IPS DF 6.9 (cell line): ENCODE measurements around the gene SCGB1D4.

Experiments used
- DNase-seq: peaks from one replicate; pipeline ENCODE4 v3.0.0-alpha.2; 2013; ENCODE audit warnings: low read depth, low spot score
- H3K27ac ChIP-seq: one replicate; pipeline ENCODE4 v1.5.1; 2013; ENCODE audit warnings: low read length, control low read depth
- H3K27me3 ChIP-seq: 2 replicates; pipeline ENCODE4 v1.6.1; 2013; ENCODE audit warnings: mild to moderate bottlenecking, low read length; ENCODE audit not compliant: control insufficient read depth, insufficient read depth
- H3K36me3 ChIP-seq: 2 replicates; pipeline ENCODE4 v1.6.1; 2013; ENCODE audit warnings: low read length; ENCODE audit not compliant: control insufficient read depth, insufficient read depth
- H3K4me1 ChIP-seq: 2 replicates; pipeline ENCODE4 v1.6.1; 2013; ENCODE audit warnings: low read length; ENCODE audit not compliant: control insufficient read depth, insufficient read depth
- H3K4me3 ChIP-seq: 2 replicates; pipeline ENCODE4 v1.5.1; 2013; ENCODE audit warnings: mild to moderate bottlenecking, low read length
- H3K9me3 ChIP-seq: 2 replicates; pipeline ENCODE4 v1.6.1; 2013; ENCODE audit warnings: low read length, inconsistent platforms; ENCODE audit not compliant: control insufficient read depth, insufficient read depth
- WGBS: extraction: QIAGEN DNeasy Blood & Tissue Kit; methylation state at CpG from one replicate; pipeline ENCODE4 v1.1.7; 2013; ENCODE audit warnings: mixed read lengths, missing lambda C conversion rate; ENCODE audit not compliant: insufficient read length, insufficient coverage; 5-methylcytosine and 5-hydroxymethylcytosine counted together

SCGB1D4 gene

GRCh38 chr11:62280452-62280851 lies 18.4 kb downstream of the SCGB1D4 start:
- H3K4me1 ChIP-seq, result no peaks in the 10 kb centered on the region
- H3K9me3 ChIP-seq, result no peaks in the 10 kb centered on the region; the same call in 1 of the 2 replicates
- no peaks in the 10 kb centered on the region for H3K27me3 ChIP-seq
- no peak overlapping the region for H3K27ac ChIP-seq
- H3K4me3 ChIP-seq, result no peak overlapping the region
- no peak for DNase-seq
- no peaks in the 10 kb centered on the region for H3K36me3 ChIP-seq

GRCh38 chr11:62273789-62274275 lies 25.0 kb downstream of the SCGB1D4 start:
- WGBS, result no CpG with 5 or more reads among the region's 7 CpGs
- no peaks in the 10 kb centered on the region for H3K9me3 ChIP-seq
- peaks cover 2% of the 10 kb centered on the region; the same call in 1 of the 2 replicates for H3K4me1 ChIP-seq
- H3K36me3 ChIP-seq, result no peaks in the 10 kb centered on the region
- H3K27me3 ChIP-seq, result no peaks in the 10 kb centered on the region
- no peak overlapping the region for H3K27ac ChIP-seq
- no peak overlapping the region for H3K4me3 ChIP-seq
- no peak for DNase-seq

- no peaks in the 10 kb centered on the region for H3K9me3 ChIP-seq
- DNase-seq, result no peak
- no peak overlapping the region for H3K27ac ChIP-seq
- H3K4me1 ChIP-seq, result peaks cover 2% of the 10 kb centered on the region; the same call in 1 of the 2 replicates
- no peaks in the 10 kb centered on the region for H3K36me3 ChIP-seq
- H3K4me3 ChIP-seq, result no peak overlapping the region
- H3K27me3 ChIP-seq, result no peaks in the 10 kb centered on the region
- WGBS, result no CpG with 5 or more reads among the region's 5 CpGs
These were observed 25.6 kb downstream of the SCGB1D4 start for GRCh38 chr11:62273284-62273683.

DNA sequence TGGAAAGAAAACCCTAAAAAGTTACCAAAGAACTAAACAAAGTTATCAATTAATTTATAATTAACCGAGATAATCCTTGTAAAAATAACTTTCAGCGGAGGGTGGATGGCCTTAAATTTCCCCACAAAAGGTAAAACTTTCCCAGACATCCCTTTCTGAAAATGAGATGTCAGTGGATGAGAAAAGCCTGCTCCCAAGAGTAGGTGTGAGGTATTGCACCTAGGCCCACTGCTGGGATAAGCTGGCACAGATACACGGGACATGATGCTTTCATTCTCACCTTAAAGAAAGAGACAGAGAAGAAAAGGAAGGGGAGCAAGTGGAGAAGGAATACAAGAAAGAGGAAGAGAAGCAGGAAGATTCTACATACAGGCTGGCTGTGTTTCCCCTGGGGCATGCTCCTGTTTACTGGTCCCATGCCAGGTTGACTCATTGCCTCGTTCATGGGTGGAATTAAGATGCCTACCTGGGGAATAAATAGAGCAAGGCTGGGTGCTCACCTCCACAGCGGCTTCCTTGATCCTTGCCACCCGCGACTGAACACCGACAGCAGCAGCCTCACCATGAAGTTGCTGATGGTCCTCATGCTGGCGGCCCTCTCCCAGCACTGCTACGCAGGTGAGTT lies 29.1 kb downstream of the SCGB1D4 start, which contains the start of gene SCGB2A2:
Gene SCGB2A2 (plus strand): TSS at position 505 of the 625 bp plus-strand sequence. CDS start 59 bp downstream, at position 564.
- no peak within 1 kb of the TSS for H3K4me3 ChIP-seq

DNA sequence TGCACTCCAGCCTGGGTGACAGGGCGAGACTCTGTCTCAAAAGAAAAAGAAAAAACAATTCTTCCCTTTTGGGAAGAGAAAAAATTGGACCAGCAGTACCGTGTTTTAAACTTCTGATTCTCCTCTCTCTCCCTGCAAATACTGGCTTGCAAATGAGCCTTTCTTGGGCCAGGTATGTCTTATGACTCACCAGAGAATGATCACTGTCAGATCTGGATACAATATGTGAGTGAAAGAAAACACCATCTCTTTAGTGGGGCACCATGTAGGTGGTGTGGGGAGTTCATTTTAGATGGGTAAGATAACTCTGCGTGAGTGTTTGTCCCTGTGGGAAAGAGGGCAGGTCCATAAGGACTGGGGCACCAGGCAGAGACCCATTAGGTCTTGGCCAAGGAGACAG lies 31.3 kb downstream of the SCGB1D4 start:
- H3K4me3 ChIP-seq, result no peak overlapping the region
- no peak for DNase-seq
- no peaks in the 10 kb centered on the region for H3K4me1 ChIP-seq
- no peaks in the 10 kb centered on the region for H3K9me3 ChIP-seq
- WGBS, result no CpG with 5 or more reads among the region's 3 CpGs
- no peak overlapping the region for H3K27ac ChIP-seq
- H3K27me3 ChIP-seq, result no peaks in the 10 kb centered on the region
- H3K36me3 ChIP-seq, result no peaks in the 10 kb centered on the region

More for the DNA sequence above, 29.1 kb downstream of the SCGB1D4 start, which contains the start of gene SCGB2A2:
- DNase-seq, result no peak
- H3K27ac ChIP-seq, result no peak within 1 kb of the TSS
- WGBS, result no CpG with 5 or more reads among the region's 10 CpGs
- no peaks in the 10 kb centered on the region for H3K9me3 ChIP-seq
- no peaks in the 10 kb centered on the region for H3K36me3 ChIP-seq
- H3K27me3 ChIP-seq, result no peaks in the 10 kb centered on the region
- peaks cover 2% of the 10 kb centered on the region; the same call in 1 of the 2 replicates for H3K4me1 ChIP-seq

DNA sequence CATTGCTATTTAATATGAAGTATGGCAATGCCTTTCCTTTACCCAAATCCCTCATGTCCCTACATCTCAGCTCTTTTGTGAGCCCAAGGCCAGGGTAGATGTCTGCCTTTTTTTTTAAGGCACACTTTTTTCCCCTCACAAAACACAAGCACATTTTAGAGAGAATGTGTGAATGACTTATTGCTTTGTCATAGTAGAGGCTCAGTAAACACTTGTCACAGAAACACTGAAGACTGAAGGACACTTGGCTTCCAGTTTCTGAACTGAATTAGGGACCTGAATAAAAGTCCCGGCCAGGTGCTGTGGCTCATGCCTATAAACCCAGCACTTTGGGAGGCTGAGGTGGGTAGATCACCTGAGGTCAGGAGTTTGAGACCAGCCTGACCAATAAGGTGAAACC lies 31.8 kb downstream of the SCGB1D4 start:
- no CpG with 5 or more reads among the region's 1 CpG for WGBS
- Histone ChIP-seq H3K36me3 (no peaks in the 10 kb centered on the region), H3K9me3 (no peaks in the 10 kb centered on the region), H3K4me3 (no peak overlapping the region), H3K27me3 (no peaks in the 10 kb centered on the region), H3K4me1 (no peaks in the 10 kb centered on the region), H3K27ac (no peak overlapping the region)
- DNase-seq, result no peak

GRCh38 chr11:62266558-62266957 lies 32.3 kb downstream of the SCGB1D4 start:
- Histone ChIP-seq H3K4me1 (no peaks in the 10 kb centered on the region), H3K4me3 (no peak overlapping the region), H3K9me3 (no peaks in the 10 kb centered on the region), H3K27ac (no peak overlapping the region), H3K27me3 (no peaks in the 10 kb centered on the region), H3K36me3 (no peaks in the 10 kb centered on the region)
- no CpG with 5 or more reads among the region's 4 CpGs for WGBS
- no peak for DNase-seq

DNA sequence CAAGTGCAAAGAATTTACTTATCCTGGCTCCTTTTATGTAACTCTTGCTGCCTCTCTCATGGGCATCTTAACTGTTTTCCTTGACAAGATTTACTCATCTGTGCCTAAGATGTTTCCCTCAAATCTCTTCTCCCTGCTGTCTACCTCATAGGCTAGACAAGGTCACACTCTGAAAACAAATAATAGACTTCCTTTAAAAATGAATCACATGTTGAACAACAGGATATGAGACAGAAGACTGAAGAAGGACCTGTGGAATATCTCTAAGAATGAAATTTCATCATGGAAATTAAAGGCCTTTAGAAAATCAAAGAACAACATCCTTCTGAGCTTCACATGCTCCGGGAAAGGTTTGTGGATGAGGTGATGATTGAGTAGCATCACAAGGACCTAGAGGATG lies 34.9 kb downstream of the SCGB1D4 start:
- Histone ChIP-seq H3K36me3 (no peaks in the 10 kb centered on the region), H3K4me3 (no peak overlapping the region), H3K9me3 (no peaks in the 10 kb centered on the region), H3K27me3 (no peaks in the 10 kb centered on the region), H3K4me1 (0 out of 2 replicates have a peak, but pooled peaks cover 1% of the 10 kb centered on the region), H3K27ac (no peak overlapping the region)
- DNase-seq, result no peak
- WGBS, result no CpG with 5 or more reads among the region's 1 CpG

DNA sequence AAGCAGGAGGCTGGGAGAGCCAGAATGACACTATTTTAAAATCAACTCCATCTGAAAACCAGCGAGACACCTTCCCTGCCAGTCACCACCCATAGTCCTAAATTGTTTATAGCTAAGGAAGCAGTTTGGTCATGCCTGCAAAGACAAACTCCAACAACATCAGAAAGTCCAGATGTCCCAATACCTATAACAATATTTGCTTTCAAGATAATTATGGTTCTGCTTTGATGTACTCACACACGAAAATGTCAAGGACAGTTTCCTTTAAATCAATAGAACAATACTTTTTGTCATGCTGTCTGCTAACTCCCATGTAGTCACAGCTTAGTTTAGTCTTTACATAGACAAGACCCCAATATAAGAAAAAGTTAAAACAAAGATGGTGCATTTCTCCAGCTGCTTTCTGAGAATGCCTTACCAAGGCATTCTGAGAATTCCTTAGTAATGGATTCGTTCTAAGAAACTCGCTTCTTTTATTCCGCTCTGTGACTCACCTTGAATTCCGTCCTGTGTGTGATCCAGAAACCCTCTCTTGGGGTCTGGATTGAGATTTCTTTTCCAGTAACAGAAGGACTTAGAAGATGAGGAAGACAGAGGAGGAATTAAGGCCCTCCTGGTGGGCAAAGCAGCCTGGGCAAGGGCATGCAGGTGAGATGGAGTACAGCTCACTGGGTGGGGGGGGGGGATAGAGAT lies 38.5 kb downstream of the SCGB1D4 start:
- no peaks in the 10 kb centered on the region for H3K9me3 ChIP-seq
- H3K27ac ChIP-seq, result no peak overlapping the region
- no peaks in the 10 kb centered on the region for H3K27me3 ChIP-seq
- no peaks in the 10 kb centered on the region for H3K36me3 ChIP-seq
- no peak overlapping the region for H3K4me3 ChIP-seq
- WGBS, result no CpG with 5 or more reads among the region's 6 CpGs
- H3K4me1 ChIP-seq, result 0 out of 2 replicates have a peak, but pooled peaks cover 1% of the 10 kb centered on the region
- DNase-seq, result no peak

DNA sequence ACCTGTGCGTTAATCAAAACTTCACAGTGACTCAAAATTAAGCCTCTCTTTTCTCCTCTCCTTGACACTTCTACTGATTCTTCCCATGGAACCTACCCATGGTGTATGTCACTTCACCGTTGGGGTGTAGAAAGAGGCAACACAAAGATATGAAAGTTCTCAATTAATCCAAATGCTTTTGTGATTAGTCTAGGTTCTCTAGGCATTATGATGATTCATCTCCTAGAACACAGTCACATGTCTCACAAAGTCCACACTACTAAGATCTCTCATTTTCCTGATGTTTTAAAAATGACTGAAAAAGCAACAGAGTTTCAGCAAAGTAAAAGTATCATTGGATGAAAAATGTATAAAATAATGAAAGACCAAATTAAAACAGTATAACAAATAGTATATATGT lies 42.6 kb downstream of the SCGB1D4 start:
- H3K4me3 ChIP-seq, result no peak overlapping the region
- peaks cover 4% of the 10 kb centered on the region for H3K9me3 ChIP-seq
- H3K27me3 ChIP-seq, result no peaks in the 10 kb centered on the region
- no peak for DNase-seq
- no CpG with 5 or more reads among the region's 2 CpGs for WGBS
- H3K27ac ChIP-seq, result no peak overlapping the region
- H3K4me1 ChIP-seq, result 0 out of 2 replicates have a peak, but pooled peaks cover 1% of the 10 kb centered on the region
- H3K36me3 ChIP-seq, result no peaks in the 10 kb centered on the region
